Gastrocnemius medialis (tissue), 4 donors: ENCODE results near the gene KLHL7.

Source experiments
- CTCF ChIP-seq, 5 experiments: fragments of 450-650 bp in 3 of 5; fragments of 200-600 bp in 2 of 5; sonication (generic) in 2 of 5; IDR thresholded peaks in 4 of 5; conservative IDR thresholded peaks in 1 of 5; 1 replicate in 4 of 5; 2 replicates in 1 of 5; pipeline ENCODE4 v1.5.1; 2016 to 2019; ENCODE audit warnings: antibody characterized with exemption in 5 of 5, mild to moderate bottlenecking in 3 of 5, moderate library complexity in 3 of 5
- POLR2A ChIP-seq, 2 donors: fragments of 450-650 bp; IDR thresholded peaks; one replicate each; pipeline ENCODE4 v1.6.1; 2017; ENCODE audit warnings: antibody characterized with exemption in 2 of 2, mild to moderate bottlenecking in 2 of 2, moderate library complexity in 2 of 2

- no peak for TF ChIP-seq POLR2A (IDR thresholded peaks at IDR 0.05)
- no peak for TF ChIP-seq CTCF (IDR thresholded peaks at IDR 0.05 in 4 of 5, conservative IDR thresholded peaks at IDR 0.05 in 1 of 5)
Observed at GRCh38 chr7:23121165-23121564, 15.6 kb downstream of the KLHL7 start.
